Thymus (tissue), 11 donors: Measurements from ENCODE around the gene EPHB2. TPM values are rescaled to one million over a fixed set of nuclear protein-coding genes. Genes with fewer than 3 reads are reported as not detected.

Experiments
- DNase-seq, 9 donors: peaks; one replicate each; pipeline ENCODE4 v3.0.0-alpha.2; 2013; ENCODE audit warnings: low spot score in 9 of 9, low read depth in 6 of 9, missing footprints in 1 of 9
- H3K27ac ChIP-seq, 2 donors: one replicate each; pipeline ENCODE4 v1.5.1; 2013; ENCODE audit warnings: control low read depth in 1 of 2, low read depth in 1 of 2, low read length in 1 of 2, mild to moderate bottlenecking in 1 of 2, moderate library complexity in 1 of 2
- H3K27me3 ChIP-seq, 2 donors: one replicate each; pipeline ENCODE4 v1.5.1; 2013; ENCODE audit warnings: low read length in 1 of 2; ENCODE audit not compliant: control insufficient read depth in 2 of 2, insufficient read depth in 1 of 2
- H3K36me3 ChIP-seq, 2 donors: one replicate each; pipeline ENCODE4 v1.5.1; 2013; ENCODE audit warnings: low read length in 1 of 2, mild to moderate bottlenecking in 1 of 2, moderate library complexity in 1 of 2; ENCODE audit not compliant: control insufficient read depth in 2 of 2, insufficient read depth in 2 of 2
- H3K4me1 ChIP-seq, 2 donors: one replicate each; pipeline ENCODE4 v1.5.1; 2013; ENCODE audit warnings: low read length in 2 of 2; ENCODE audit not compliant: control insufficient read depth in 2 of 2, insufficient read depth in 2 of 2
- H3K4me3 ChIP-seq, 2 donors: one replicate each; pipeline ENCODE4 v1.5.1; 2013; ENCODE audit warnings: low read length in 2 of 2, control low read depth in 1 of 2, mild to moderate bottlenecking in 1 of 2
- H3K9me3 ChIP-seq, 2 donors: one replicate each; pipeline ENCODE4 v1.5.1; 2013; ENCODE audit warnings: low read length in 1 of 2, mild to moderate bottlenecking in 1 of 2; ENCODE audit not compliant: control insufficient read depth in 2 of 2, insufficient read depth in 1 of 2
- WGBS: extraction: QIAGEN DNeasy Blood & Tissue Kit; methylation state at CpG from one replicate; pipeline ENCODE4 v1.1.7; 2013; 5-methylcytosine and 5-hydroxymethylcytosine counted together
- polyA plus RNA-seq: library from polyadenylated mRNA; stranded (reverse); fragments of 200-250 nt; gene quantifications from one replicate; pipeline ENCODE4 v1.2.3, GENCODE V29; 2013
- total RNA-seq: library from RNA; stranded (reverse); fragments of 120-200 nt; gene quantifications from one replicate; pipeline ENCODE4 v1.2.4, GENCODE V29; 2013
- donor health status: healthy.

Gene EPHB2
- total and polyA plus RNA-seq, 2 donors, result 1.6 to 2.6 TPM

- Histone ChIP-seq H3K27ac (no peak overlapping the region), H3K9me3 (no peaks in the 10 kb centered on the region), H3K4me3 (no peak overlapping the region), H3K36me3 (no peaks in the 10 kb centered on the region), H3K27me3 (peaks cover 0 to 4% of the 10 kb centered on the region in 2 donors), H3K4me1 (no peaks in the 10 kb centered on the region)
- no peak for DNase-seq
- WGBS, result 90% methylated on average over 10 of the region's 10 CpGs
Observed at GRCh38 chr1:22685591-22686059, 25.0 kb upstream of the EPHB2 start.

GRCh38 chr1:22687191-22687590, 23.4 kb upstream of the EPHB2 start:
- no peak for DNase-seq
- no peaks in the 10 kb centered on the region for H3K4me1 ChIP-seq
- H3K4me3 ChIP-seq, result no peak overlapping the region
- no peak overlapping the region for H3K27ac ChIP-seq
- no peaks in the 10 kb centered on the region for H3K36me3 ChIP-seq
- no peaks in the 10 kb centered on the region for H3K9me3 ChIP-seq
- peaks cover 0 to 4% of the 10 kb centered on the region in 2 donors for H3K27me3 ChIP-seq
- WGBS, result 91% methylated on average over 2 of the region's 2 CpGs

GRCh38 chr1:22688466-22688865, 22.2 kb upstream of the EPHB2 start:
- Histone ChIP-seq H3K27ac (no peak overlapping the region), H3K4me3 (no peak overlapping the region), H3K36me3 (no peaks in the 10 kb centered on the region), H3K4me1 (no peaks in the 10 kb centered on the region), H3K9me3 (no peaks in the 10 kb centered on the region), H3K27me3 (peaks cover 0 to 4% of the 10 kb centered on the region in 2 donors)
- DNase-seq, result no peak

GRCh38 chr1:22689505-22689904, 21.1 kb upstream of the EPHB2 start:
- H3K27ac ChIP-seq, result no peak overlapping the region
- no peaks in the 10 kb centered on the region for H3K36me3 ChIP-seq
- H3K9me3 ChIP-seq, result no peaks in the 10 kb centered on the region
- H3K4me3 ChIP-seq, result no peak overlapping the region
- no peak for DNase-seq
- 90% methylated on average over 11 of the region's 11 CpGs for WGBS
- H3K4me1 ChIP-seq, result no peaks in the 10 kb centered on the region
- peaks cover 0 to 4% of the 10 kb centered on the region in 2 donors for H3K27me3 ChIP-seq

- DNase-seq, result no peak
- Histone ChIP-seq H3K4me3 (no peak overlapping the region), H3K9me3 (no peaks in the 10 kb centered on the region), H3K4me1 (no peaks in the 10 kb centered on the region), H3K27ac (no peak overlapping the region), H3K27me3 (peaks cover 0 to 2% of the 10 kb centered on the region in 2 donors), H3K36me3 (no peaks in the 10 kb centered on the region)
- 90% methylated on average over 13 of the region's 13 CpGs for WGBS
Observed at GRCh38 chr1:22691031-22691753, 19.4 kb upstream of the EPHB2 start.

- 96% methylated on average over 5 of the region's 5 CpGs for WGBS
- no peak for DNase-seq
- Histone ChIP-seq H3K36me3 (no peaks in the 10 kb centered on the region), H3K4me3 (no peak overlapping the region), H3K9me3 (no peaks in the 10 kb centered on the region), H3K27me3 (peaks cover 0 to 2% of the 10 kb centered on the region in 2 donors), H3K4me1 (no peaks in the 10 kb centered on the region), H3K27ac (no peak overlapping the region)
Observed at GRCh38 chr1:22694172-22694571, 16.5 kb upstream of the EPHB2 start.

GRCh38 chr1:22696610-22697009, 14.0 kb upstream of the EPHB2 start:
- WGBS, result 97% methylated on average over 3 of the region's 3 CpGs
- Histone ChIP-seq H3K36me3 (no peaks in the 10 kb centered on the region), H3K4me1 (no peaks in the 10 kb centered on the region), H3K27me3 (no peaks in the 10 kb centered on the region), H3K4me3 (no peak overlapping the region), H3K27ac (no peak overlapping the region), H3K9me3 (no peaks in the 10 kb centered on the region)
- DNase-seq, result no peak

- Histone ChIP-seq H3K9me3 (no peaks in the 10 kb centered on the region), H3K27me3 (no peaks in the 10 kb centered on the region), H3K4me1 (no peaks in the 10 kb centered on the region), H3K27ac (no peak overlapping the region), H3K4me3 (no peak overlapping the region), H3K36me3 (no peaks in the 10 kb centered on the region)
- no peak for DNase-seq
- 91% methylated on average over 5 of the region's 5 CpGs for WGBS
Observed at GRCh38 chr1:22697980-22698379, 12.7 kb upstream of the EPHB2 start.

GRCh38 chr1:22699681-22700520, 10.7 kb upstream of the EPHB2 start:
- DNase-seq, result no peak
- WGBS, result 87% methylated on average over 14 of the region's 14 CpGs

More at GRCh38 chr1:22699681-22700520, 10.7 kb upstream of the EPHB2 start:
- no peaks in the 10 kb centered on the region for H3K27me3 ChIP-seq
- H3K4me3 ChIP-seq, result no peak overlapping the region
- no peak overlapping the region for H3K27ac ChIP-seq
- H3K36me3 ChIP-seq, result no peaks in the 10 kb centered on the region
- no peaks in the 10 kb centered on the region for H3K9me3 ChIP-seq
- H3K4me1 ChIP-seq, result no peaks in the 10 kb centered on the region
